Muscle layer of duodenum (tissue), 2 donors: ENCODE measurements around the gene SELL.
"Not testable (repeated sequence)": the region's sequence is repeated elsewhere in the genome, so short reads cannot be mapped to it uniquely, and the experiment has no call there.

ENCODE experiments used
- H3K27ac ChIP-seq: one replicate; pipeline ENCODE4 v1.7.0; 2013; ENCODE audit warnings: mild to moderate bottlenecking, low read length
- H3K27me3 ChIP-seq: one replicate; pipeline ENCODE4 v1.7.0; 2013; ENCODE audit warnings: low read depth, mild to moderate bottlenecking, control low read depth, low read length
- H3K36me3 ChIP-seq, 2 donors: one replicate each; pipeline ENCODE4 v1.7.0; 2013; ENCODE audit warnings: low read length in 2 of 2, control low read depth in 1 of 2, mild to moderate bottlenecking in 1 of 2; ENCODE audit not compliant: insufficient read depth in 2 of 2, control insufficient read depth in 1 of 2
- H3K4me1 ChIP-seq, 2 donors: one replicate each; pipeline ENCODE4 v1.7.0; 2013; ENCODE audit warnings: low read length in 2 of 2, mild to moderate bottlenecking in 2 of 2, control low read depth in 1 of 2, moderate library complexity in 1 of 2; ENCODE audit not compliant: insufficient read depth in 2 of 2, control insufficient read depth in 1 of 2
- H3K4me3 ChIP-seq, 2 donors: one replicate each; pipeline ENCODE4 v1.7.0; 2013; ENCODE audit warnings: low read length in 2 of 2, low read depth in 1 of 2, mild to moderate bottlenecking in 1 of 2
- H3K9me3 ChIP-seq, 2 donors: one replicate each; pipeline ENCODE4 v1.7.0; 2013; ENCODE audit warnings: low read length in 2 of 2, control low read depth in 1 of 2, mild to moderate bottlenecking in 1 of 2; ENCODE audit not compliant: control insufficient read depth in 1 of 2
- donor health status: healthy.

Gene SELL

DNA sequence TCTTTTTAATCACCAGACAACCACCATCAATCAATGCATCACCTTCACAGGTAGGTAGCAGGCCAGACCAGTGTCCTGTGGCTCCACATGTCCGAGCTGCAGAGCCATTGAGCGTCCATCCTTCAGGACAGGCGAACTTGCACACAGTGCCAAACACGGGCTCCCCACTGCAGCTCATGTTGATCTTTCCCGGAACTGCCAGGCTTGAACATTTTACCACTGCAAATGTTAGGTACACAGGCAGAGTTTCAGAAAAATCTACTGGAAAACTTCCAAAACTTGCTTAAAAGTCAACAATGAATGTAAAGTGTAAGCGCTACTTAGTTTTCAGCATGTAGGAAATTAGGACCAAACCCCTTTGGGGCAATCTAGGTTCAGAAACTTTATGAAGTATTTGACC lies 15.9 kb upstream of the SELL start:
- Histone ChIP-seq H3K4me3 (no peak overlapping the region), H3K36me3 (no peaks in the 10 kb centered on the region), H3K27me3 (no peaks in the 10 kb centered on the region), H3K4me1 (no peaks in the 10 kb centered on the region), H3K27ac (no peak overlapping the region), H3K9me3 (no peaks in the 10 kb centered on the region)

DNA sequence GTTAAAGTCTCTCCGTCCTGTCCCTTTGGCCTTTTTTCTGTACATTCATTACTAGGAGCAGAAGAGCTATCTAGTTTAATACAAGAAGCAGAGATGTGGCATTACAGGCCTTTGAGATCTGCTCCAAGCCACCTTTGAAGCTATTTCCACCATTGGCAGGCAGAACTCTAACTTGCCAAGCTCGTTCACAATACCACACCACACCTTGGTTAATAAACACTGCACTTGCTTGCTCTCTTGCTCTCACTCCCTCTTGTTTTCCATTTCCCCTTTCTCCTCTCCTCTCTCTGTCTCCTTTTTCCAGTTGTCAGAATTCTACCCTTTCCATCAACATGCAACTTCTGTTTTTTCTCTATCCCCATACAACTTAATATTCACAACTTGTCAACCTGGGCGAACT lies 15.4 kb upstream of the SELL start:
- Histone ChIP-seq H3K4me1 (no peaks in the 10 kb centered on the region), H3K27ac (no peak overlapping the region), H3K27me3 (no peaks in the 10 kb centered on the region), H3K9me3 (no peaks in the 10 kb centered on the region), H3K36me3 (no peaks in the 10 kb centered on the region), H3K4me3 (no peak overlapping the region)

DNA sequence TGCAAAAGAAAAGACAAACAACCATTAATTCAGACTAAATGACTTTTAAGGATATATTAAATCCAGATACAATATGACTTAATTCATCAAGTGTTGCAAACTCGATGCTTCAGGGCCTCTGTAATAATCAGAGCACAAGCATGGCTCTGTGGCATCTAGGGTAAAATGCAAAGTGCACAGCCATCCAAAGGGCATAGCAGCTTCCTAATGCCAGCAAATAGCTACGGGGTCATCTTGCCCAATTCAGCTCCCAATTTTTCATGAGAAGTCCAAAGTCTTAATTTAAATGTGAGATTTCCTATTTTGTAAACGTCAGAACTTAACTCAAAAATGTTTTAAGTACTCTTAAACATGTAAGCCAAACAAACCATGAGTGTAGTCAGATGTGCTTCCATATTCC lies 14.5 kb upstream of the SELL start:
- Histone ChIP-seq H3K9me3 (no peaks in the 10 kb centered on the region), H3K4me3 (no peak overlapping the region), H3K4me1 (no peaks in the 10 kb centered on the region), H3K36me3 (no peaks in the 10 kb centered on the region), H3K27me3 (no peaks in the 10 kb centered on the region), H3K27ac (no peak overlapping the region)

DNA sequence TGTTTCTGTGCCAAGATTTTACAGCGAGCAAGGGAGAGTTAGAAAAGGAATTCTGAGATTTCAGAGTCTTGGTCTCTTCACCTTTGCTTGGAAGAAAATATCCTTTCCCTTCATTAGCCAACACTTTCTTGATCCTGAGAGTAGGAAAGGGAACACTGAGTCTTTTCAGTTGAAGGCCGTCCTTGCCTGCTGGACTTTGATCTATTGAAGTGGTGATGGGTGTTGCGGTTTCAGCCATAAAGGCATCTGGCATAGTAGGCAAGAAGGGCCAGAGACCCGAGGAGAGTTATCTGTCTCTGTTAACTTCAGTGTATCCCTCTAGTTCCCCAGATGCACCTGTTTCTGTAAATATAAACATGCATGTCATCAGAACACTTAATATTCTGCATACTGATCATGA lies 12.7 kb upstream of the SELL start:
- Histone ChIP-seq H3K36me3 (no peaks in the 10 kb centered on the region), H3K27me3 (no peaks in the 10 kb centered on the region), H3K4me1 (no peaks in the 10 kb centered on the region), H3K4me3 (no peak overlapping the region), H3K9me3 (no peaks in the 10 kb centered on the region), H3K27ac (no peak overlapping the region)

DNA sequence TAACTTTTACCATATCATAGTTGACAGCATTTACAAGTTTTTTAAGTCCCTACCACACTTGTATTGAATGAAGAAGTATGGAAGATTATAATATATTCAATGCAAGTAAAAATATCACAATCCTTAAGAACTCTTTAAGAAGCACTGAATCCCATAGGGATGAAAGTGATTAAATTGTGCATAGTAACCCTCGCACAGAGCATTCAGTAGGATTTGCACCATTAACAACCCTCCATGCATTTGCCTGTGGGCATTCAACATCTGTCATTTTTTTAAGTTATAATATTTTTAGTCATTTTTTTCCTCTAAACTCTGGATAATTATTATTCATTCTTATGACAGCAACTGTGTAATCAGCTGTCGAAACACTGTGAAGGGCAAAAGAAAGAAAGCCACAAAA lies 12.3 kb upstream of the SELL start:
- no peak overlapping the region for H3K27ac ChIP-seq

DNA sequence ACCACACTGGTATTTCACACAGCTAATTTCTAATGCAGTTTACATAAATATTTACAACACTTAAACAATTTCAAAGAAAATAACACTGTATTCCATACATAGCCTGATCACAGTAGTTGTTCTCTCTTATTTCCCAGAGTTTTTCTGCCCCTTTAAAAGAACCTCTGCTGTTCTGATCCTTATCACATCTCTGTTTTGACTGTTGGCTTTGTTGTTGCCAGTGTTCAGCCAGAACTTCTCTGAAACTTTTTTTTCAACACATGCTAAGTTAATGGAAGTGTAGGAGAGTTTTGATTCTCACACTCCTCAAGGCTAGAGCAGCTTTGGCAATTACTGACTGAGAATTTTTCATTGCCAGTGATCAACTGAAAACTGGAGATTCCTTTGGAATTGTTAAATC lies 11.4 kb upstream of the SELL start:
- H3K36me3 ChIP-seq: no peaks in the 10 kb centered on the region
- no peaks in the 10 kb centered on the region for H3K27me3 ChIP-seq
- H3K9me3 ChIP-seq: no peaks in the 10 kb centered on the region
- no peak overlapping the region for H3K4me3 ChIP-seq
- no peaks in the 10 kb centered on the region for H3K4me1 ChIP-seq
- no peak overlapping the region for H3K27ac ChIP-seq

More for the DNA sequence above, 12.3 kb upstream of the SELL start:
- H3K36me3 ChIP-seq: no peaks in the 10 kb centered on the region
- no peaks in the 10 kb centered on the region for H3K4me1 ChIP-seq
- no peaks in the 10 kb centered on the region for H3K27me3 ChIP-seq
- no peak overlapping the region for H3K4me3 ChIP-seq
- H3K9me3 ChIP-seq: no peaks in the 10 kb centered on the region

DNA sequence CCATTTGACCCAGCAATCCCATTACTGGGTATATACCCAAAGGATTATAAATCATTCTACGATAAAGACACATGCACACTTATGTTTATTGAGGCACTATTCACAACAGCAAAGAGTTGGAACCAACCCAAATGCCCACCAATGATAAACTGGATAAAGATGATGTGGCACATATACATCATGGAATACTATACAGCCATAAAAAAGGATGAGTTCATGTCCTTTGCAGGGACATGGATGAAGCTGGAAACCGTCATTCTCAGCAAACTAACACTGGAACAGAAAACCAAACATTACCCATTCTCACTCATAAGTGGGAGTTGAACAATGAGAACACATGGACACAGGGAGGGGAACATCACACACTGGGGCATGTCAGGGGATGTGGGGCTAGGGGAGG lies 3.7 kb upstream of the SELL start:
- H3K27ac ChIP-seq, H3K9me3 ChIP-seq, H3K27me3 ChIP-seq, H3K36me3 ChIP-seq, H3K4me1 ChIP-seq, H3K4me3 ChIP-seq: not testable (repeated sequence)

DNA sequence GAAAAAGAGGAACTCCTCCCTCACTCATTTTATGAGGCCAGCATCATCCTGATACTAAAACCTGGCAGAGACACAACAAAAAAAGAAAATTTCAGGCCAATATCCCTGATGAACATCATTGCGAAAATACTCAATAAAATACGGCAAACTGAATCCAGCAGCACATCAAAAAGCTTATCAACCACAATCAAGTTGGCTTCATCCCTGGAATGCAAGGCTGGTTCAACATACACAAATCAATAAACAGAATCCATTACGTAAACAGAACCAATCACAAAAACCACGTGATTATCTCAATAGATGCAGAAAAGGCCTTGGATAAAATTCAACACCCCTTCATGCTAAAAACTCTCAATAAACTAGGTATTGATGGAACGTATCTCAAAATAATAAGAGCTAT lies 1.7 kb upstream of the SELL start:
- not testable (repeated sequence) for H3K4me1 ChIP-seq, H3K36me3 ChIP-seq, H3K27me3 ChIP-seq, H3K4me3 ChIP-seq, H3K9me3 ChIP-seq, H3K27ac ChIP-seq

DNA sequence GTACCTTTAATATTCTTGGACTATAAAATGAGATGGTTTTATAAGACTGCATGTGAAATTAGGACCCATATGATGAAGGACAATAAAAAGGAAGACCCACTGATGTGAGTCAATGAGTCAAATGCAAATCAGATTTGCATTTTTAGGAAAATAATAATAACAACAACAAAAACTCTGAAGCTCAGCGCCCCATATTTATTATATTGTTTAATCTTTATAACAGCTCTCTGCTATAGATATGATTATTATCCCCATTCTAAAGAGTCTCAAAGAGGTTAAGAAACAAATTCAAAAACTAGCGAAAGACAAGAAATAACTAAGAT lies 850 bp upstream of the SELL start:
- H3K9me3 ChIP-seq: peaks cover 0 to 6% of the 10 kb centered on the region in 2 donors
- no peaks in the 10 kb centered on the region for H3K27me3 ChIP-seq
- H3K36me3 ChIP-seq: no peaks in the 10 kb centered on the region
- no peaks in the 10 kb centered on the region for H3K4me1 ChIP-seq
- no peak overlapping the region for H3K27ac ChIP-seq
- no peak overlapping the region for H3K4me3 ChIP-seq

DNA sequence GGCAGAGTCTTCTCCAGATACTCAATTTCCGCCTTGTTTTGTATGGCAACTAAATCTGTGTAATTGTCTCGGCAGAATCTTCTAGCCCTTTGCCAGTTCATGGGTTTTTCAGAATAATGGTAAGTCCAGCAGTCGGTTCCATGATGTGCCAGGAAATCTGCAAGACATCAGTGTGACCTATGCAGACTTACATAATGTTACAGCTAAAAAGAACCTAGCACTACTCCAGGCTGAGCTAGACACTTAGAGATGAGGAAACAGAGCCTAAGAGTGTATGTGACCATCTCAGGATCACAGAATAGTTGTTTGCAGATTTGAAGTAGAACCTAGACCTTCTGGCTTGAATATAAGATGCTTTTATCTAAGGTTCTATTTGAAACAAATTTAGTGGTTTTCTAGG lies 2.8 kb downstream of the SELL start:
- H3K4me3 ChIP-seq: no peak overlapping the region

DNA sequence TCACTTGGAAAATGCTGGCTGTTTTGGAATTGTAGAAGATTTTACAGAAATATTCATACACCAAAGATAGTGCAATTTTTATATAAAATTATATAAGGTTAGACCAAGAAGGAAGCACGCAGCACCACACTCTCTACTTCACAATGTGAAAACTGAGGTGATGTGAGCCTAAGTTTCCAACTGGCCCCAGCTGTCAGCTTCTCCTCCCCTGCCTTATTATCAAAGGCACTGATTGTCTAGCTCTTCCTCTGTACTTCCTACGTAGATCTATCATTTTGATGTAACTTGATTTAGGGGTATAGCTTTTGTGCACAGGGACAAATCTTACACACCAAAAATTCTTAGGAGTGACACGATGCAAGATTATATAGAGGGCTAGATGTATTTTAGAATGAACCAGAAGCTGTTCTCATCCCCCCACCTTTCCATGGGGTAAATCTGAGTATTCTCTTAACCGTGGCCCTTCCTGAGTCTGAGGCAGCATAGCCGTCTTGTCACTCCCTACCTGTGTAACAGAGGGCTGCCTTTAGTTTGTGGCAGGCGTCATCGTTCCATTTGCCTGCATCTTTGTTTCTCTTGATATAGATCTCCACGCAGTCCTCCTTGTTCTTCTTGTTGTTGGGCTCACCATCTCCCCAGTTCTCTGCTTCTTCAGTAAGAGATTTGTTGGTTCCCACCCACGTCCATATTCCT lies 3.4 kb downstream of the SELL start:
- Histone ChIP-seq H3K9me3 (no peaks in the 10 kb centered on the region), H3K36me3 (no peaks in the 10 kb centered on the region), H3K4me1 (no peaks in the 10 kb centered on the region), H3K27ac (no peak overlapping the region), H3K4me3 (no peak overlapping the region), H3K27me3 (no peaks in the 10 kb centered on the region)

More for the DNA sequence above, 2.8 kb downstream of the SELL start:
- no peaks in the 10 kb centered on the region for H3K9me3 ChIP-seq
- no peaks in the 10 kb centered on the region for H3K36me3 ChIP-seq
- no peaks in the 10 kb centered on the region for H3K27me3 ChIP-seq
- H3K4me1 ChIP-seq: no peaks in the 10 kb centered on the region
- no peak overlapping the region for H3K27ac ChIP-seq

DNA sequence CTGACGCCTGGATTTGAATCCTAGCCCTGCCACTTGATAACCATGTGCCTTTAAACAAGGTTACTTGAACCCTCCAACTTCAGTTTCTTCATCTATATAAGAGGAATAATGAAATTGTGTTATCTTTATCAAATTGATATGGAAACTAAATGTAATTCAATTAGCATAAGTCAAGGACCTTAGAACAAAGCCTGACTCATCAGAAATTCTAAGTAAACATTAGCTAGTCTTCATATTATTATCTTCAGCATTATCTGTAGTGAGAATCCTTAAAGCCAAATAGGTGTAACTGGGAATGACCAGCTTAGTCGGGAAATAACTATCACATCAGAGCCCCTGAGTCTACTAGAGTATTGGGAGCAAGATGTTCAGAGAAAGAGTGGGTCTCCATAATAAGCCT lies 6.6 kb downstream of the SELL start:
- no peak overlapping the region for H3K27ac ChIP-seq
- no peak overlapping the region for H3K4me3 ChIP-seq
- no peaks in the 10 kb centered on the region for H3K9me3 ChIP-seq
- H3K4me1 ChIP-seq: no peaks in the 10 kb centered on the region
- H3K36me3 ChIP-seq: no peaks in the 10 kb centered on the region
- H3K27me3 ChIP-seq: no peaks in the 10 kb centered on the region
